Lung microvascular endothelial cell (primary cell): ENCODE data around the gene SLC36A4. TPM values are rescaled to one million over a fixed set of nuclear protein-coding genes. Genes with fewer than 3 reads are reported as not detected.
A peak's percentile ranks its signal among the peaks of the same experiment; 100 is the strongest.
"Not testable (repeated sequence)": the region's sequence is repeated elsewhere in the genome, so short reads cannot be mapped to it uniquely, and the experiment has no call there.

ENCODE experiments used
- DNase-seq, 2 donors: peaks; one replicate each; pipeline versions ENCODE4 v3.0.0 to v3.0.0-alpha.2; 2010; ENCODE audit warnings: low read depth in 2 of 2
- total RNA-seq: library from RNA; depleted of rRNA; stranded (reverse); fragments of >200 nt; gene quantifications from 2 replicates; pipeline ENCODE4 v1.2.1, GENCODE V29; 2014

SLC36A4 gene
- total RNA-seq, 1 donor from 2014 or later = 3.8 TPM

DNA sequence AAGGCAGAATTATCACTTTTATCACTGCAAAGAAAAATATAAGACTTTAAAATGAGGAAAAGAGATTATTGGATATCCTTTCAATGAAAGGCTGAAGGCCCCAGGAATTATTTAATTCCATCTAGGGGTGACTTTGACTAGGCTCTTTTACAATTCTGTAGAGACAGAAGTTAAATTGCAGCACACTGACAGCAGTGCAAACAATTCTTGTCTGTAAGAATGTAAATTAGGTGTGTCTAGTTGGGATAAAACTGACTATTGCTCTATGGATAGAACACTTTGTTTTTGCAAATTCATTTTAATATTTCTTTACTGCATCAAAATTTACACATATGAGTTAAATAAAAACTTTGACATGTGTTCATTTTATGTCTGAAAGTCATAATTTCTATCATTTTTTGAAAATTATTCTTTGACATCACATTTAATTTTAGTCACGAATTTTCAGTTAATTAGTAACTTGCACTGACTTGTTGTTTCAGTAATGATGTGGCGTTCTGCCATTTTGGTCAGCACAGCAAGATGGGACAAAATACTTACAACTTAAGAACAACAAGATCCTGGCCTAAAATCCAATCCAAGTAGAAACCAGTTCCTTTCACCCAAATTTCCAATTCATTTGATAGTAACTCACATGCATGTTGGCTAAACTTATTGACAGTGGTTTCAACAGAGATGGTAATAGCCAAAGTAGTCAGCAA, 75.1 kb downstream of the SLC36A4 start:
- no peak for DNase-seq

DNA sequence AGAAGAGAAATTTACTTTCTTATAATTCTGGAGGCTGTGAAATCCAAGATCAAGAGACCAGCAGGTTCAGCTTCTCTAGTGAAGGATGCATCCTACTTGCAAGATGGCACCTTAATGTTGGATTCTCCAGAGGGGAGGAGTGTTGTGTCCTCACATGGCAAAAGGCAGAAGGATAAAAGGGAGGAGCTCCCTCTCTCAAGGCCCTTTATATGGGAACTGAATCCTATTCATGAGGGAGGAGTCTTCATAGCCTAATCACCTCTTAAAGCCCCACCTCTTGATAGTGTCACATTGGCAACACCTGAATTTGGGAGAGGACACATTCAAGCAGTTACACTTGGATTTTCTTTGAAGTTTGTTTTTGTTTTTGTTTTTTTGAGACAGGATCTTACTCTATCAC, 79.5 kb downstream of the SLC36A4 start:
- DNase-seq = no peak

- DNase-seq = no peak
Measured at GRCh38 chr11:93117565-93117964, 80.2 kb downstream of the SLC36A4 start.

DNA sequence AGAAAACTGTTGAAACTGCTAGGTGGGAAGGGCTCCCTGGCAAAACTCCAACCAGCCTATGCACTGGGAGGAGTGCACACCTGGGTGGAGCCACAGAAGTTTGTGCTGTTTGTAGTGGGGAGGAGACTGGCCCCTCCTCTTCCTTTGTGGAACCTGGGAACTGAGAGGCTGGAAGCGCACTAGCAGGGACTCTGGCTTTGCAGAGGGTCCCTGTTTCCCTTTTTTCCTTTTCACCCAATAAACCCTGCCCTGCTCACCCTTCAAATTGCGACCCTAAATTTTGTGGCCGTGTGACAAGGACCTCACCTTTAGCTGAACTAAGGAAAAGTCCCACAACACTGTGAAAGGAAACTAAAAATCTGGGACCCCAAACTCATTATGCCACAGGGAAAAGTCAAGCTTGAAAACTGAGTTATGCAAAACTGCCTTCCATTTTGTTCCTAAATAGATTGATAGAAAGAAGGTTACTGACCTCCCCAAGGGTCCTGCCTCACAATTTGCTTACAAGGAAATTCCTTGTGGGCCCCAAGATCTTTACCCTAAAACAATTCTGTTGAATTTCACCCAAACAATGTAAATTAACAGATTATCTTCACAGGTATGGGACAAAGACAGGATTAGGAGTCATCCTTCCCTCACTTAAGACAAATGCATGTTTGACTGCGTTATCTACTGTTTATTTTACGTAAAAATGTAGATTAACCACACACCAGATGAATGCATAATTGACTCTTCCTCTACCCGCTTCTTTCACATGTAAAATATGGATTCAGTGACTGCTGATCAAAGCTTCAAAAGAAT, 81.0 kb downstream of the SLC36A4 start:
- DNase-seq = no peak

GRCh38 chr11:93114304-93114703, 83.5 kb downstream of the SLC36A4 start:
- DNase-seq = no peak

- DNase-seq = no peak
Measured at GRCh38 chr11:93113824-93114223, 84.0 kb downstream of the SLC36A4 start.

- DNase-seq = not testable (repeated sequence)
Measured at GRCh38 chr11:93111147-93111546, 86.6 kb downstream of the SLC36A4 start.

DNA sequence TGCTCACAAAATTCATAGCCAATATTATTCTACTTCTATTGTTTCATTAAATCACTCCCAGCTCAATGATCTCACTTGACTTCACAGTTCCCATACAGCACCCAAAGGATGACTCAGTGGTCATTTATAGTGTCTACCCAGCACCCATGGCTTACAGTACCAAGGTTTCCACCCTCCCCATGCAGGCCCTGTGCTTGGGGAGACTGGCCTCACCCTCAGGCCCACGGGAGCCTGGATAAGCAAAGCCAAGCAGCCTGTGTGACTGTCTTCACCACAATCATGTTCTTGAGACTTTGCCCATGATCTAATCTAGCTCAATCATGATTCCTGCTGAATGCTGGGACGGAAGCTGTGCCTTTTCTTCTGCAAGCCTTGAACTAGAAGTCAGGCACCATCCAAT, 97.6 kb downstream of the SLC36A4 start:
- DNase-seq = peak in 1 of 2 donors; percentile 10

DNA sequence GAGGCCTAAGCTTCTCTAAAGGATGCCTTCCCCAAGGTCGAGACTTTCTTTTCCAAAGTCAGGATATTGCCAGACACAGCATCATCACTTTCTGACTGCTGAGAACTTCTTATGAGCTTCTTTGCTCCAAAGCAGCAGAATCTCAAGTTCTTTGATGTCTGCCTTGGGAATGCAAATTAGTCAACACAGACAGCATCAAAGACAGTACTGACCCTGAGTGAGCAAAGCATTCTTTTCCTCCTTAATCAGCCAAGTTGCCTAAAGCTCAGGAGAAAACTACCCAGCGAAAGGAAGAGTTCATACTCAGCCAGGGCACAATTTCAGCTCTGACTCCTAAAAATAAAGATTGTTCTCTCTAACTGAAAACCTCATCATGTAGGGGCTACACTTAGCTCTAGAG, 98.0 kb downstream of the SLC36A4 start:
- DNase-seq = peak in 1 of 2 donors; percentile 3

Other genes with a start within 250 kb of the SLC36A4 start
- gene MTNR1B, start 228.3 kb downstream of the SLC36A4 start, total RNA-seq = not detected in 2 replicates
- not detected in 2 replicates for gene DEUP1, start 132.8 kb upstream of the SLC36A4 start, total RNA-seq